Ascending aorta (tissue), 2 donors: ENCODE results near the gene SEMA6B. TPM values are rescaled to one million over a fixed set of nuclear protein-coding genes. Genes with fewer than 3 reads are reported as not detected.

Experiments
- DNase-seq, 2 donors: peaks; one replicate each; pipeline ENCODE4 v3.0.0-alpha.2; 2019; ENCODE audit warnings: low spot score in 2 of 2
- H3K27ac ChIP-seq, 2 donors: fragments of 200-600 bp; sonication (generic); one replicate each; pipeline ENCODE4 v1.5.1; 2016 to 2017; ENCODE audit warnings: mild to moderate bottlenecking in 1 of 2
- H3K27me3 ChIP-seq: fragments of 200-600 bp; sonication (generic); one replicate; pipeline ENCODE4 v1.5.1; 2017
- H3K36me3 ChIP-seq, 2 donors: fragments of 200-600 bp; sonication (generic); one replicate each; pipeline ENCODE4 v1.5.1; 2016
- H3K4me1 ChIP-seq, 2 donors: fragments of 200-600 bp; sonication (generic); one replicate each; pipeline ENCODE4 v1.5.1; 2016 to 2017; ENCODE audit warnings: mild to moderate bottlenecking in 1 of 2
- H3K4me3 ChIP-seq, 2 donors: fragments of 200-600 bp; sonication (generic); one replicate each; pipeline ENCODE4 v1.5.1; 2016 to 2017; ENCODE audit warnings: mild to moderate bottlenecking in 1 of 2
- H3K9me3 ChIP-seq, 2 donors: fragments of 200-600 bp; sonication (generic); one replicate each; pipeline ENCODE4 v1.5.1; 2016
- CTCF ChIP-seq, 3 experiments: fragments of 200-600 bp in 2 of 3; fragments of 450-650 bp in 1 of 3; sonication (generic) in 2 of 3; IDR thresholded peaks; one replicate each; pipeline ENCODE4 v1.5.1; 2016 to 2019; ENCODE audit warnings: antibody characterized with exemption in 3 of 3, mild to moderate bottlenecking in 1 of 3, moderate library complexity in 1 of 3
- intact Hi-C: fragments of 100-400 bp; cut with DNase I; formaldehyde crosslinking; loops from one replicate; pipeline ENCODE4 v1.15.1; 2023
- total RNA-seq: library from RNA; depleted of rRNA; stranded (reverse); fragments of >200 nt; gene quantifications from one replicate; pipeline ENCODE4 v1.1.0, GENCODE V29; 2016

Gene SEMA6B
- total RNA-seq, 1 donor from 2014 or later = 80.6 TPM

- Histone ChIP-seq H3K27me3 (no peaks in the 10 kb centered on the region), H3K4me3 (no peak overlapping the region), H3K4me1 (no peaks in the 10 kb centered on the region), H3K9me3 (no peaks in the 10 kb centered on the region), H3K27ac (no peak overlapping the region), H3K36me3 (no peaks in the 10 kb centered on the region)
- DNase-seq = no peak
- intact Hi-C loops = loop anchor here (1.0 kb wide), 1 partner anchor 79 kb away; no protein-coding TSS in a partner anchor
- TF ChIP-seq CTCF (IDR thresholded peaks at IDR 0.05) = no peak
Observed at GRCh38 chr19:4557144-4557970, 2.1 kb downstream of the SEMA6B start.

- Histone ChIP-seq H3K4me3 (no peak overlapping the region), H3K27me3 (no peaks in the 10 kb centered on the region), H3K36me3 (no peaks in the 10 kb centered on the region), H3K4me1 (no peaks in the 10 kb centered on the region), H3K9me3 (no peaks in the 10 kb centered on the region), H3K27ac (no peak overlapping the region)
- intact Hi-C loops = loop anchor here (1.0 kb wide), 1 partner anchor 80 kb away; no protein-coding TSS in a partner anchor
- no peak for TF ChIP-seq CTCF (IDR thresholded peaks at IDR 0.05)
- DNase-seq = no peak
Observed at GRCh38 chr19:4556597-4557127, 2.8 kb downstream of the SEMA6B start.

DNA sequence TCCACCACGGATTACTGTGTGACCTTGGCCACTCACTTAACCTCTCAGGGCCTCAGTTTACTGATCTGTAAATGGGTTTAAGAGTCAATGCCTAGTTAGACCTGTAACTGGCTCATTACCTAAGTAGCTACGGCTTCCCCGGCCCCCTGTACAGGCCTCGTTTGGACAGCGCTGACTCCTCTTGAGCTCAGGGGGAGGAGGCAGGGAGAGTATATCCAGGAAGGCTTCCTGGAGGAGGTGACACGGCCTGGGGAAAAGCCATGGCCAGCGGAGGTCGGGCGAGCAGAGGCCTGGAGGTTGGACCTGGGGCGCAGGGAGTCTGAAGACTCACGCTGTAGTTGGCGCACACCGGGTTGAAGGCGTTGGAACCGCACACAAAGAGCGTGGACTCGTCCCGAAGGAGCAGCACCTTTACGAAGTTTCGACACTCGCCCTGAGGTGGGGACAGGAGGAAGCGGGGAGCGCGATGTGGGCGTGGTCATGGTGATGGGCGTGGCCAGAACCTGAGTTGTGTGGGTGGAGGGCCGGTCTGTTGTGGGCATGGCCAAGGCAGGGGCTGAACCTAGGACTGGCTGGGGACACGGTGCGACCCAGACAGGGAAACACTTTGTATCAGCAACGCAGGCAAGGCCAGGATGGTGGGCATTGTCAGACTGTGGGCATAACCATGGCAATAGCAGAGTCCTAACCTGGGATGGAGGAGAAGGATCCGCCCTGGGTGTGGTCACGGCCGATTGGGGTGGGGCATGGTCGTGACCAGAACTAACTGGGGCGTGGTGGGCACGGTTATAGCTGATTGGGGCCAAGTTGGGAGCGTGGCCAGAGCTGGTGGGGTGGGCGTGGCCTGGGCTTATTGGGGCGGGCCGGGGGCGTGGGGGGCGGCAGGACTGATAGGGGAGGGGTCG lies 3.6 kb downstream of the SEMA6B start:
- H3K4me3 ChIP-seq = no peak overlapping the region
- H3K27me3 ChIP-seq = no peaks in the 10 kb centered on the region
- H3K4me1 ChIP-seq = no peaks in the 10 kb centered on the region
- no peak for DNase-seq
- H3K27ac ChIP-seq = no peak overlapping the region
- no peak for TF ChIP-seq CTCF (IDR thresholded peaks at IDR 0.05)
- no peaks in the 10 kb centered on the region for H3K9me3 ChIP-seq
- intact Hi-C loops = no loop called here
- H3K36me3 ChIP-seq = no peaks in the 10 kb centered on the region

DNA sequence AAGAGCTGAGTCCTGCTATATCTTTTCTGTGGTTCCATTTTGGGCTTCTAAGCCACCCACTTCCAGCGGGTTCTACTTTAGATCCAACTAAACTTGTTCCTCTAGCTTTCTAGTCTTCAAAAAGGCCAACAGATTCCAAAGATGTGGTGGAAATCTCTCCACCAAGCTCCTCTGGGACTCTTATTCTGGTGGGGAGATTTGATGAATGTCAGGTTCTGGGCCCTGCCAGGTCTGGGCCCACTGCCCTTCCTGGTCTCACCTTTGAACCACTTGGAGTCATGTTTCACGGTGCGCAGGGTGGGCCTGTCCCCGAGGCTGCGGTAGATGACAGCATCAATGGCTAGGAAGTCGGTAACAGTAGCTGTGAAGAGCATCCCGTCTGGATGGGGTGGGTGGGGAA lies 4.8 kb downstream of the SEMA6B start:
- no peaks in the 10 kb centered on the region for H3K9me3 ChIP-seq
- no peaks in the 10 kb centered on the region for H3K27me3 ChIP-seq
- no peaks in the 10 kb centered on the region for H3K36me3 ChIP-seq
- H3K4me3 ChIP-seq = no peak overlapping the region
- DNase-seq = no peak
- H3K4me1 ChIP-seq = no peaks in the 10 kb centered on the region
- TF ChIP-seq CTCF (IDR thresholded peaks at IDR 0.05) = no peak
- no peak overlapping the region for H3K27ac ChIP-seq
- intact Hi-C loops = no loop called here

DNA sequence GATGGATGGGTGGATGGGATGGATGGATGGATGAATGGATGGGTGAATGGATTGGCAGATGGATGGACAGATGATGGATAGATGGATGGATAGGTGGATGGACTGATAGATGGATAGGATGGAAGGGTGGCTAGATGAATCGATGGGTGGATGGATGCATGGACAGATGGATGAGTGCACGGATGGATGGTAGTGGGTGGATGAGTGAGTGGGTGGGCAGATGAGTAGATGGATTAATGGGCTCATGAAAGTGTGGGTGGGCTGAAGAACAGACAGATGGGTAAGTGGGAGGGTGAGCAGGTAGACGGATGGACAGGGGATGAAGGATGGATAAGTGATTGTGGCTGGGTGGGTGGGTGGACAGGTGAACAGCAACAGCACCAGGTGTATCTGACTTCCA lies 5.7 kb downstream of the SEMA6B start:
- TF ChIP-seq CTCF (IDR thresholded peaks at IDR 0.05) = no peak
- Histone ChIP-seq H3K4me3 (no peak overlapping the region), H3K27me3 (no peaks in the 10 kb centered on the region), H3K9me3 (no peaks in the 10 kb centered on the region), H3K4me1 (no peaks in the 10 kb centered on the region), H3K36me3 (no peaks in the 10 kb centered on the region), H3K27ac (no peak overlapping the region)
- intact Hi-C loops = no loop called here
- no peak for DNase-seq
